C4-2B (cell line): ENCODE data around the gene ONECUT2.

Experiments used
- CTCF ChIP-seq: fragments of 450-650 bp; conservative IDR thresholded peaks from 2 replicates; pipeline ENCODE4 v1.5.1; 2017; ENCODE audit warnings: mild to moderate bottlenecking
- ZFX ChIP-seq: fragments of 450-650 bp; IDR thresholded peaks from 2 replicates; pipeline ENCODE4 v1.6.1; 2017

DNA sequence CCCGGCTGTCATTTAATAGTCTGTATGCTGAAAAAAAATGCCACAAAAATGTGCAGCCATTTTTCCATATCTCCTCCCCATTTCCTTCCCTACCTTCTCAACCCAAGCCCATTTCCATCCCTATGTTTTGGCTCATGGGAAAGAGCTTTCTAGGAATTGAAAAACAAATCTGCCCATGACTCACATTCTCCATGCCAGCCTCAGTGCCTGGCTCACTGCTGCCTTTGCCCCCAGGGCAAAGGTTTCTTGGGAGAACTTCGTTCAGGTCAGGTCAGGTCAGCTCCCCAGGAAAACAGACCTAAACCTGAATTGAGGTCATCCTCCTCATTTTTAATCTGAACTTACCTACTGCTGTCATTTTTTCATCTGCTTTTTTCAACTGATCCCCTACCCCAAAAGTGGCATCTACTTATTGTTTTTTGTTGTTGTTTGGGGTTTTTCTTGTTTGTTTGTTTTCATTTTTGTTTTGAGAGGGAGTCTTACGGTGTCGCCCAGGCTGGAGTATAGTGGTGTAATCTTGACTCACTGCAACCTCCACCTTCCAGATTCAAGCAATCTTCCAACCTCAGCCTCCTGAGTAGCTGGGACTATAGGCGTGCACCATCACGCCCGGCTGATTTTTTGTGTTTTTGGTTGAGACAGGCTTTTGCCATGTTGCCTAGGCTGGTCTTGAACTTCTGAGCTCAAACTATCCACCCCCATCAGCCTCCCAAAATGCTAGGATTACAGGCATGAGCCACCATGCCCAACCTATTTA is 84.7 kb downstream of the ONECUT2 start:
- TF ChIP-seq CTCF (no peak), ZFX (no peak)
